HG02870 (cell line): Measurements from ENCODE around the gene AUTS2.
"Not testable (repeated sequence)": the region's sequence is repeated elsewhere in the genome, so short reads cannot be mapped to it uniquely, and the experiment has no call there.

Source experiments
- ATAC-seq: cut with Tn5 transposase; IDR thresholded peaks from one replicate; pipeline ENCODE4 v1.9.1; 2021; ENCODE audit warnings: mild to moderate bottlenecking, moderate library complexity; ENCODE audit not compliant: unreplicated experiment

The AUTS2 gene

GRCh38 chr7:69782917-69783684 lies 184.8 kb downstream of the AUTS2 start:
- no peak for ATAC-seq

DNA sequence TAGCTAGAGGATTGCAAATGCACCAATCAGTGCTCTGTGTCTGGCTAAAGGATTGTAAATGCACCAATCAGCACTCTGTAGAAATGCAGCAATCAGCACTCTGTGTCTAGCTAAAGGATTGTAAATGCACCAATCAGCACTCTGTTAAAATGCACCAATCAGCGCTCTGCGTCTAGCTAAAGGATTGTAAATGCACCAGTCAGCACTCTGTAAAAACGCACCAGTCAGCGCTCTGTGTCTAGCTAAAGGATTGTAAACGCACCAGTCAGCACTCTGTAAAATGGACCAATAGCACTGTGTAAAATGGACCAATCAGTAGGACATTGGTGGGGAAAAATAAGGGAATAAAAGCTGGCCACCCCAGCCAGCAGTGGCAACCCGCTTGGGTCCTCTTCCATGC lies 187.9 kb downstream of the AUTS2 start:
- not testable (repeated sequence) for ATAC-seq

GRCh38 chr7:69786730-69787395 lies 188.6 kb downstream of the AUTS2 start:
- no peak for ATAC-seq

GRCh38 chr7:69787736-69788431 lies 189.6 kb downstream of the AUTS2 start:
- ATAC-seq: no peak

- ATAC-seq: no peak
Measured at GRCh38 chr7:69789563-69789962, 191.3 kb downstream of the AUTS2 start.

GRCh38 chr7:69790977-69791724 lies 192.9 kb downstream of the AUTS2 start:
- no peak for ATAC-seq

GRCh38 chr7:69791739-69792138 lies 193.5 kb downstream of the AUTS2 start:
- no peak for ATAC-seq

- ATAC-seq: no peak
Measured at GRCh38 chr7:69795932-69796331, 197.7 kb downstream of the AUTS2 start.

GRCh38 chr7:69796416-69796815 lies 198.1 kb downstream of the AUTS2 start:
- no peak for ATAC-seq

- ATAC-seq: no peak
Measured at GRCh38 chr7:69799048-69799697, 200.9 kb downstream of the AUTS2 start.

- no peak for ATAC-seq
Measured at GRCh38 chr7:69799990-69800389, 201.7 kb downstream of the AUTS2 start.

DNA sequence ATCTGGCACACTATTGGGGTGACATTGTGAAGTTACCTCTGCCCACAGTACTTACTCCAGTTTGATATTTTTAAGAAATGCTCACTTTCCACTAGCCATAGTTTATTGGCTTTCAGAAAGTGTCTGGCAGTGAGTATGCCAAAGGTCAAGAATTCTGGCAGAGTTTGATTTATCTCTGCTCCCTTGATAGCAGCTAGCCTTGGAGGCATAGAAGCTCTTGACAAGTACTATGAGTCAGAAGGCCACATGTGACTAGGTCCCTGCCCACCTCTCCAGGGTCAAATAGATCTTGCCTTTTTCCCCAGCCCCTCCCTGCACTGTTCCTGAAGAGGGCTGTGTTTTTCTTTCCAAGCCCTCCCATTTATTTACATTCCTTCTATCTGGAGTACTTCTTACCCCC lies 202.2 kb downstream of the AUTS2 start:
- no peak for ATAC-seq

DNA sequence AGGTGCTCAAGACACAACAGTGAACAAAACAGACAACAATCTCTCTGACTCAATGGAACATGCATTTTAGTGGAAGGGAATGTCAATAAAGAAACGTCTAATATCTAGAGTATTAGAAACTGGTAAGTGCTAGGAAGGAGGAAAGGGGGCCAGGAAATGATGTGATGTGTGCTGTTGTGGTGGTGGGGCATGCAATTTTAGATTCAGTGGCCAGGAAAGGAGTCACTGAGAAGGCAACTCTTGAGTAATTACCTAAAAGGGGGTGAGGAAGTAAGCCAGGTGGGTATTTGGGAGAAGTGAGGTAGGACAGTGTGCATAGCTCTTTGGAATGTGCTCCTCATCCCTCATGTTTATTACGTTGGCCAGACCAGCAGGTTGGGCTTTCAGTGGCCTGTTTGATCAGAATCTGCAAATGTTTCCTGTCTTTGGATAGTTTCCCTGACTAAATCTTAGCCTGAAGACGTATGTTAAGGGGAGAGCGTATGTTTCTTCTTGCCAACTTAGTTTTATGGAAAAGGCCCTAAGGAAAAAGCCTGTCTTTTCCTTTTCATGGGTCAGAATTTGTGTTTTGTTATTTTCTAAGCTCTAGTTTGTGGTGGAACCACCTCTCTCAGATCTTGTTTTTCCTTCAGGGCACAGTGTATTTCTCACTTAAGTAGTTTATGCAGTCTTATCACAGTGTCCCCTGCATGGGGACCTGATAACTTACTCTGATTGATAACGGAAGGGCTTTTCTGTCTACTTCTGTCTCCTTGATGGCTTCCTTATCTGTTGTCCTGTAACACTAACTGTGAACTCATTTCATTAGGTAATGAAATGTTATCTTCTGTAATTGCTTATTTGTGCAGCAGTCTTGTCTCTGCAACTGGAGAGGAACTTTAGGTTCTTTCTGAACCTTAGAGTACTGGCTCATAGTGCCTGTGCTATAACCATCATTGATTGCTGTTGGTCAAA lies 203.7 kb downstream of the AUTS2 start:
- no peak for ATAC-seq

GRCh38 chr7:69803699-69804516 lies 205.6 kb downstream of the AUTS2 start:
- peak; percentile 90 for ATAC-seq

GRCh38 chr7:69804962-69805361 lies 206.7 kb downstream of the AUTS2 start:
- no peak for ATAC-seq

DNA sequence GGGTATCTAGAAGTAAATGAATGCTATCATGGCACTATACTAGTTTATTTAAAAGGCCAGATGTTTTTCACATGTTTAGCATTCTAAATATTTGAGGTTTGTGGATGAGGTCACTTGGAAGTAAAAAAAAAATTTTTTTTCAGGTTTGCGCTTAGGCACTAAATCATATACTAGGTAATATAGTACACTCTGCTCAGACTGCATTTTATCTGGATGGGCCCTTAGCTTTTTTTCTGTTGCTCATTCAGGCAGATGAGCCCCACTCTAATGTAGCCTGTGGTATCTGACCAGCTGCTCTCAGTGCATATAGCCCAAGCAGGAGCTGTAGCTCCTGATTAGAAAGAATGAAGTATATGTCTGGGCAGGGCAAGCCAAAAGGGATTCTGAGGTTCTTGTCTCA lies 210.1 kb downstream of the AUTS2 start:
- ATAC-seq: no peak

- no peak for ATAC-seq
Measured at GRCh38 chr7:69811476-69812308, 213.4 kb downstream of the AUTS2 start.

GRCh38 chr7:69812756-69813155 lies 214.5 kb downstream of the AUTS2 start:
- no peak for ATAC-seq
